ENCODE measurements around the gene ELAVL1. TPM values are rescaled to one million over a fixed set of nuclear protein-coding genes. Genes with fewer than 3 reads are reported as not detected.
"Not testable (repeated sequence)": the region's sequence is repeated elsewhere in the genome, so short reads cannot be mapped to it uniquely, and the experiment has no call there.

Gene ELAVL1
- total RNA-seq, 1 donor from 2014 or later = 43.7 TPM

DNA sequence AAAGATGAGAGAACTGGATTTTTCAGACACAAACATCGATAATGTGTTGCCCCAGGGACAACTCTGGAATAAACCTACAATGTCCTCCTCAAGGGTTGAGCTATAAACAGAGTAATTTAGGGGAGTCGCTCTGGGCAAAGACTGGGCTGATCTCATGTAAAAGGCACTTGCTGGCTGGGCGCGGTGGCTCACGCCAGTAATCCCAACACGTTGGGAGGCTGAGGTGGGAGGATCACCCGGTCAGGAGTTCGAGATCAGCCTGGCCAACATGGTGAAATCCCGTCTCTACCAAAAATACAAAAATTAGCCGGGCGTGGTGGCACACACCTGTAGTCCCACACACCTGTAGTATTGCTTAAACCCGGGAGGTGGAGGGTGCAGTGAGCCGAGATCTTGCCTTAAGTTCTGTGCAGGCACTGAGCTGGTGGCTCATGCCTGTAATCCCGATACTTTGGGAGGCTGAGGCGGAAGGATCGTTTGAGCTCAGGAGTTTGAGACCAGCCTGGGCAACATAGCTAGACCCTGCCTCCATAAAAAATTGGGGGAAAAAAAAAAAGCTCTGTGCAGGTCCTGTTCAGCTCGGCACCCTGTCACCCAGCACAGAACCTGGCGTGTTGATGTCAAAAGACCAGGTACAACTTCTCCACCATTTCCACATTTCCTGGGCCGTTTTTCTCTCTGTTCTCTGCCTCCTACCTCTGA lies 63.4 kb downstream of the ELAVL1 start:
- DNase-seq (ENCODE audit: low read depth) = no peak

GRCh38 chr19:7940841-7941240 lies 64.6 kb downstream of the ELAVL1 start:
- no peak for DNase-seq (ENCODE audit: low read depth)

GRCh38 chr19:7934766-7935165 lies 70.7 kb downstream of the ELAVL1 start:
- DNase-seq (ENCODE audit: low read depth) = no peak

DNA sequence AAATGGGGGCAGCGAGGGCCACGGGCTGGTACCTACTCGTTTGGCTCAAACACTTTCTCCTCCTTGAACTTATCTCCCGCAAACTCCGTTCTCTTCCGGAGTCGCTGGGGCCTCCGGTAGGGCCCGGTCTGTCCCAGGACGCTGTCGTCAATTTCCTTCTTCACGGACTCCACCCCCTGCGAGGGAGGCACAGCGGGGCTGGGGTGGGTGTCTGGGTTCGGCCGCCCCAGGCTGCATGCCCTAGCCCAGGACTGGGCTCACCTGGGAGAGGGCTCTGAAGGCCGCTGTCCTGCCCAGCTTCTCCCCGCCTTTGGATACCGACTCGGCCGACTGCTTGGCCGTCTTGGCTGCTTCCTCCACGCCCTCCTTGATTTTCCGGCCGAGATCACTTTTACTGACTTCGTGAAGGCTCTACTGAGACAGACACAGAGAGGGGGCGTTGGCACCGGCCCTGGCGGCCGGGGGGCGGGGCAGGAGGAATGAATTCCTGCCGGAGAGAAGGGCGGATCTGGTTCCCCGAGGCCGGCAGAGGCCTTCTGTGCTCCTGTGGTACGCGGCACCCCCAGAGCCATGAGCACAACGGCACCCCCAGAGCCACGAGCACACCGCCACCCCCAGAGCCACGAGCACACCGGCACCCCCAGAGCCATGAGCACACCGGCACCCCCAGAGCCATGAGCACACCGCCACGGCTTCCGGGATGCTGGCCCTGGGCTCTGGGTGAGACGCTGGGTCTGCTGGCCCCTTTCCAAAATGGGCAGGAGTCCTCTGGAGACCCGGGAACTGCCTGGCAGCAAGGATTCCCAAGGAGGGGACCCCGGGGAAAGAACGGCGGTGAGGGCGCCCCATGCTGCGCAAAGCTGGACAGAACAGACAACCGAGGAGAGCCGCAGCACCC lies 71.4 kb downstream of the ELAVL1 start:
- no peak for DNase-seq (ENCODE audit: low read depth)

DNA sequence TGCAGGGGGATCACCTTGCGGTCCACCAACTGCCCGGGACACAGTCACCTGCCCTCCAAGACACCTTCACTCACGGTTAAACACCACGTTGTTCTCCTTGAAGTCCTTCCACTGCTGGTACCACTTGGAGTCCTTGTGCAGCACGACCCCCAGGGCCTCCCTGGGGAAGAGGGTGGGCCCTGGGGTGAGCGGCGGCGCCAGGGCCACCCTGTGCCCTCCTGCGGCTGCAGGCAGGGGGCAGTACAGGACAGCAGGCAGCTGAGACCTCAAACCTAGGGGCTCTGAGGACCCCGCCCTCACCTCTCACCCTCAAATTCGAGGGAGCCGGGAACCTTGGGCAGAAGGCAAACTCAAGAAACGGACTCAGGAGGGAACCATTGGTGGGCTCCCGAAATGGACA lies 72.0 kb downstream of the ELAVL1 start:
- DNase-seq (ENCODE audit: low read depth) = no peak

- DNase-seq (ENCODE audit: low read depth) = no peak
Measured at GRCh38 chr19:7932930-7933300, 72.5 kb downstream of the ELAVL1 start.

- DNase-seq (ENCODE audit: low read depth) = no peak
Measured at GRCh38 chr19:7932276-7932929, 73.0 kb downstream of the ELAVL1 start.

GRCh38 chr19:7931221-7932061 lies 74.0 kb downstream of the ELAVL1 start:
- DNase-seq (ENCODE audit: low read depth) = no peak

- DNase-seq (ENCODE audit: low read depth) = no peak
Measured at GRCh38 chr19:7930765-7931164, 74.7 kb downstream of the ELAVL1 start.

DNA sequence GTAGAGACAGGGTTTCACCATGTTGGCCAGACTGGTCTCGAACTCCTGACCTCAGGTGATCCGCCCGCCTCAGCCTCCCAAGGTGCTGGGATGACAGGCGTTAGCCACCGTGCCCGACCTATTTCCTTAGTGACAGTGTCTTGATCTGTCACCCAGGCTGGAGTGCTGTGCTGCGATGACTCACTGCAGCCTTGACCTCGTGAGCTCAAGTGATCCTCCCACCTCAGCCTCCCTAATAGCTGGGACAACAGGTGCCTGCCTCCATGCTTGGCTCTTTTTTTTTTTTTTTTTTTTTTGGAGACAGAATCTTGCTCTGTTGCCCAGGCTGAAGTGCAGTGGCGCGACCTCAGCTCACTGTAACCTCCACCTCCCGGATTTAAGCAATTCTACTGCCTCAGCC lies 75.4 kb downstream of the ELAVL1 start:
- not testable (repeated sequence) for DNase-seq (ENCODE audit: low read depth)

GRCh38 chr19:7928741-7929701 lies 76.4 kb downstream of the ELAVL1 start:
- peak; percentile 56 for DNase-seq (ENCODE audit: low read depth)

DNA sequence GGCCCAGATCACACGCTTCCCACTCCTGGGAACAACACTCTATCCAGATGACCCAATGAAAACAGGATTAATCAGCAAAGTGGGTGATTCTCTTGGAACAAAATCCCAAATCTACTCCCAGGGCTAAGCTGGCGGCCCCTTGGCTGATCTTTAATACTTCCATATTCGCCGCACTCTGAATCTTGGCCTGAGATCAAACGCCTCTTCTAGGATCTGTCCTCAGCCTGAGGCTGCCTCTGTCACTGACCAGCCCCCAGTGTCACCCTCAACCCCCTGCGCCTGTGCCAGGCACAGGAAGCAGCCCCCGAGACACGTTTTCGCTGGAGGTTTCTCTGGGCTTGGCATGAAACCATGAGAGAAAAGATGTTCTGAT lies 77.1 kb downstream of the ELAVL1 start:
- no peak for DNase-seq (ENCODE audit: low read depth)

GRCh38 chr19:7927605-7928333 lies 77.7 kb downstream of the ELAVL1 start:
- DNase-seq (ENCODE audit: low read depth) = no peak

- no peak for DNase-seq (ENCODE audit: low read depth)
Measured at GRCh38 chr19:7926727-7927604, 78.5 kb downstream of the ELAVL1 start.

- peak; percentile 50 for DNase-seq (ENCODE audit: low read depth)
Measured at GRCh38 chr19:7926021-7926726, 79.3 kb downstream of the ELAVL1 start, which contains the start of gene CTXN1. Gene CTXN1 (minus strand): TSS chr19:7926135. CDS start chr19:7925538, 597 bp downstream.

- peak; percentile 64 for DNase-seq (ENCODE audit: low read depth)
Measured at GRCh38 chr19:7925171-7925851, 80.1 kb downstream of the ELAVL1 start.

DNA sequence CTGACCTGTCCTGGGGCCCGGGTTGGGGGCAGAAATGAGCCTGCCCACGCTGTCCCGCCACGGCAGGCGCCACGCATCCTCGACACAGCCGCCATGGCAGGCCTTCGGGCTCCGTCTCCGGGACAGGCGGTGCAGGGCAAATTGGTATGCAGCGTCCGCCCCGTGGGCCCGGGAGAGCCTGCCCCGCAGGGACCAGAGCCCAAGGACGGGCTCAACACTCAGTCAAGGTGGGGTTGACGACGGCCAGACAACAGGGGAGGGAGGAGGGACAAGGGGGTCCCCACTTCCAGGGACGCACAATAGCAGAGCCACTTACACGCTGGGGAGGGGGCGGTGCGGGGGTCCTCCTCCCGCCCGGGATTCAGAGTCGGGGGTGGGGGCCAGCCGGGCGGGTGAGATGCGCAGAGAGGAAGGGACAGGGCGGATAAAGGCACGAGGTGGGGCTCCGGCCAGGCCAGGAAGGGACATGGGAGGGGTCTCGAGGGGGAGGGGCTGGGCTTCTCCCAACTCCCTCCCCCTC lies 80.7 kb downstream of the ELAVL1 start:
- no peak for DNase-seq (ENCODE audit: low read depth)
